ENCODE data around the gene PKN2. TPM values are rescaled to one million over a fixed set of nuclear protein-coding genes. Genes with fewer than 3 reads are reported as not detected.

Gene PKN2
- 41.2 TPM for total RNA-seq (2013)
- polyA plus RNA-seq (10 to 100 TPM in 1 of 3 donors, 1 to 10 TPM in 2; 6.9 to 23.0 (median 8.7) TPM), polyA minus RNA-seq (12.5 and 18.6 TPM in 2 replicates), total RNA-seq (56.3 to 119 (median 106) reads per million in 11 experiments)

DNA sequence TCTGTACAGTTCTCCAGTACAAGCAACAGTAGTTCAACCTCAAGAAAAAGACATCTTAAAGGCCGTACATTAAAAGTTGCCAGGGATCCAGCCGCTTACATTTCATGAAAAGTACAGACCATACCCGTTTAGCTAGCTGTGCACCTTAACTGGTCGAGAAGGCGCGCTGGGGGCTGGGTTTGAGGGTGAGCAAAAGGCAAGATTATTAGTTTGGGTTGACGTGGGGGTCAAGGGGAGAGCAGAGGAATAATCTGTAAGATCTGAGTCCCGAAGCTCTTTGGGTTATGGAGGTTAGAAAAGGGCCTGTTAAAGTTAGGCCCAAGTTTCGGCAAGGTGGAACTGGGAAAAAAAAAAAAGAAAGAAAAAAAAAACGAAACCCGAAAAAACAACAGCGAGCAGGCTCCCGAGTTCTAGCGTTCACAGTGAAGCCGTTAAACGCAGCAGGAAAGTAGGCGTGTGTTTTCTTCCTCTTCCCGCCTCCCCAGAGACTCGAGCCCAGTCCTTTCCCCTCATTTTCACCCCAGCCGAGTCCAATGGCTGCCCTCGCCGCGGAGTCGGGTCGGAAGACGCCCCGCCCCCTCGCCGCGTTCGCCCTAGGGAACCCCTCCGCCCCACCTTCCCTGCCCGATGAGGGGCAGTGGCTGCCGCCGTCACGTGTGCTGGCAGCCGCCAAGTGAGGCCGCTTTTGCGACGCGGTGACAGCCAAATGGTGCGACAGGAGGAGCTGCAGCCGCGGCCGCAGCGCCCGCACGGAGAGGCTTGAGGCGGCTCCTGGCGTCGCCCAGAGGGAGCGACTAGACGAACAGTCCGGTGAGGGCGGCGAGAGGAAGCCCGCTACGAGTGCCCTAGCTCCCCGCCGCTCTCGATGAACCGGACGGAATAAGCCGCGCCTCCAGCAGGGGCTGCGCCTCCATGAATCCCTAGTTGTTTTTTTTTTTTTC lies at the start of gene PKN2:
Gene PKN2, plus strand, starts transcription at position 733 of the 941 bp plus-strand sequence. CDS start 308 bp downstream, outside the sequence.
- peaks cover 22% of the 10 kb centered on the region for H3K4me1 Mint-ChIP-seq
- H3K4me3 ChIP-seq (replicated peaks in 1 of 3; ENCODE audit: low read depth in 2 of 3, low read length in 3 of 3): peak within 1 kb of the TSS; percentile 92 to 99 (median 93)
- no peaks in the 10 kb centered on the region for H3K9me3 ChIP-seq (replicated peaks in 1 of 2; ENCODE audit: control insufficient read depth in 1 of 2, insufficient read depth in 1 of 2, low read length in 2 of 2)
- H4K20me1 ChIP-seq (ENCODE audit: insufficient read depth, low read length): peaks cover 27% of the 10 kb centered on the region
- intact Hi-C loops (cut with micrococcal nuclease): loop anchor here (5.0 kb wide), 1 partner anchor 208 kb away; the partner anchor contains the start of gene GTF2B (in 2 of the 2)
- H3K4me3 Mint-ChIP-seq: peak within 1 kb of the TSS; percentile 95 to 99
- H3K27me3 ChIP-seq (ENCODE audit: control insufficient read depth in 2 of 2, insufficient read depth in 2 of 2, low read length in 2 of 2): no peaks in the 10 kb centered on the region
- peak within 1 kb of the TSS; percentile 98 for H3K9ac ChIP-seq (ENCODE audit: insufficient read depth, low read length, poor library complexity, severe bottlenecking)
- H2AFZ ChIP-seq (ENCODE audit: insufficient read depth, low read depth, low read length, poor library complexity, severe bottlenecking): peak within 1 kb of the TSS; percentile 98
- peak within 1 kb of the TSS; percentile 86 for H3K4me2 ChIP-seq (replicated peaks; ENCODE audit: extremely low read depth, low read length, poor library complexity, severe bottlenecking)
- H3K36me3 ChIP-seq (replicated peaks in 1 of 2; ENCODE audit: control insufficient read depth in 1 of 2, insufficient read depth in 2 of 2, low read length in 2 of 2): peaks cover 3 to 11% of the 10 kb centered on the region in 2 donors
- H3K27me3 Mint-ChIP-seq (ENCODE audit: low read depth in 3 of 3): no peaks in the 10 kb centered on the region
- no peak for TF ChIP-seq CTCF (IDR thresholded peaks at IDR 0.05)
- H3K27ac Mint-ChIP-seq: peak within 1 kb of the TSS; percentile 92 to 98 (median 96)
- H3K9me3 Mint-ChIP-seq: no peaks in the 10 kb centered on the region
- H3K79me2 ChIP-seq (ENCODE audit: insufficient read depth, low read length): peaks cover 44% of the 10 kb centered on the region
- peaks cover 14 to 30% of the 10 kb centered on the region in 2 donors for H3K4me1 ChIP-seq (ENCODE audit: control insufficient read depth in 1 of 2, insufficient read depth in 2 of 2, low read length in 2 of 2)
- H3K27ac ChIP-seq (ENCODE audit: low read depth in 1 of 2, low read length in 2 of 2): peak within 1 kb of the TSS; percentile 94 to 97
- peak; percentile 99 for DNase-seq
- 0% methylated on average over 61 of the region's 66 CpGs for WGBS (ENCODE audit: insufficient coverage)
- H3K36me3 Mint-ChIP-seq: peaks cover 3% of the 10 kb centered on the region in 2 donors

GRCh38 chr1:88634538-88634937 lies 49.5 kb upstream of the PKN2 start:
- H3K79me2 ChIP-seq (ENCODE audit: insufficient read depth, low read length): no peaks in the 10 kb centered on the region
- no peak for DNase-seq
- no peaks in the 10 kb centered on the region for H3K4me1 Mint-ChIP-seq
- peaks cover 20 to 25% of the 10 kb centered on the region in 2 donors for H3K9me3 ChIP-seq (replicated peaks in 1 of 2; ENCODE audit: control insufficient read depth in 1 of 2, insufficient read depth in 1 of 2, low read length in 2 of 2)
- H4K20me1 ChIP-seq (ENCODE audit: insufficient read depth, low read length): no peaks in the 10 kb centered on the region
- no peak for TF ChIP-seq CTCF (IDR thresholded peaks at IDR 0.05)
- H3K27ac Mint-ChIP-seq: no peak overlapping the region
- WGBS (ENCODE audit: insufficient coverage): no CpG with 5 or more reads among the region's 1 CpG
- H3K9me3 Mint-ChIP-seq: peaks cover 20 to 45% (median 35%) of the 10 kb centered on the region in 7 donors
- no peak overlapping the region for H3K27ac ChIP-seq (ENCODE audit: low read depth in 1 of 2, low read length in 2 of 2)
- no peaks in the 10 kb centered on the region for H3K36me3 Mint-ChIP-seq
- H3K27me3 ChIP-seq (ENCODE audit: control insufficient read depth in 2 of 2, insufficient read depth in 2 of 2, low read length in 2 of 2): no peaks in the 10 kb centered on the region
- no peak overlapping the region for H3K4me3 ChIP-seq (replicated peaks in 1 of 3; ENCODE audit: low read depth in 2 of 3, low read length in 3 of 3)
- intact Hi-C loops (cut with micrococcal nuclease): no loop called here
- H2AFZ ChIP-seq (ENCODE audit: insufficient read depth, low read depth, low read length, poor library complexity, severe bottlenecking): no peak overlapping the region
- H3K4me2 ChIP-seq (replicated peaks; ENCODE audit: extremely low read depth, low read length, poor library complexity, severe bottlenecking): no peak overlapping the region
- H3K4me1 ChIP-seq (ENCODE audit: control insufficient read depth in 1 of 2, insufficient read depth in 2 of 2, low read length in 2 of 2): no peaks in the 10 kb centered on the region
- no peak overlapping the region for H3K9ac ChIP-seq (ENCODE audit: insufficient read depth, low read length, poor library complexity, severe bottlenecking)
- no peaks in the 10 kb centered on the region for H3K36me3 ChIP-seq (replicated peaks in 1 of 2; ENCODE audit: control insufficient read depth in 1 of 2, insufficient read depth in 2 of 2, low read length in 2 of 2)
- H3K27me3 Mint-ChIP-seq (ENCODE audit: low read depth in 3 of 3): peaks cover 0 to 6% (median 2%) of the 10 kb centered on the region in 3 donors
- no peak overlapping the region for H3K4me3 Mint-ChIP-seq

All from CD14-positive monocyte (primary cell).